DND-41 (cell line): ENCODE data around the gene DNAH17.

Experiments
- ATAC-seq: fragments of 200-7000 bp; cut with Tn5 transposase; 3 replicates; pipeline ENCODE4 v1.9.1; 2021; ENCODE audit warnings: low read depth; ENCODE audit not compliant: insufficient read depth
- DNase-seq: peaks from one replicate; pipeline ENCODE4 v3.0.0-alpha.2; 2020
- H2AFZ ChIP-seq: 2 replicates; pipeline ENCODE4 v1.6.0; 2012; ENCODE audit warnings: low read depth, low read length
- H3K27ac ChIP-seq: 2 replicates; pipeline ENCODE4 v1.5.1; 2012; ENCODE audit warnings: low read length, inconsistent platforms
- H3K27me3 ChIP-seq: fragments of 200-600 bp; sonication (generic); 2 replicates; pipeline ENCODE4 v1.6.0; 2012; ENCODE audit warnings: low read length, mild to moderate bottlenecking, inconsistent platforms; ENCODE audit not compliant: insufficient read depth, poor library complexity
- H3K36me3 ChIP-seq: 2 replicates; pipeline ENCODE4 v1.5.1; 2012; ENCODE audit warnings: low read length, inconsistent platforms; ENCODE audit not compliant: insufficient read depth
- H3K4me1 ChIP-seq: 2 replicates; pipeline ENCODE4 v1.5.1; 2012; ENCODE audit warnings: mild to moderate bottlenecking, low read length; ENCODE audit not compliant: insufficient read depth
- H3K4me2 ChIP-seq: 2 replicates; pipeline ENCODE4 v1.6.0; 2012; ENCODE audit warnings: mild to moderate bottlenecking, moderate library complexity, low read length, inconsistent platforms; ENCODE audit not compliant: insufficient read depth
- H3K4me3 ChIP-seq, 2 experiments: fragments of 200-600 bp in 1 of 2; shearing (Covaris generic) in 1 of 2; 2 replicates each; pipeline ENCODE4 v1.5.1; 2012 to 2016; ENCODE audit warnings: inconsistent platforms in 2 of 2, low read length in 2 of 2, mild to moderate bottlenecking in 2 of 2, low read depth in 1 of 2, moderate library complexity in 1 of 2
- H3K79me2 ChIP-seq: 2 replicates; pipeline ENCODE4 v1.6.0; 2012; ENCODE audit warnings: low read length, inconsistent platforms; ENCODE audit not compliant: insufficient read depth
- H3K9ac ChIP-seq: 2 replicates; pipeline ENCODE4 v1.6.0; 2012; ENCODE audit warnings: low read depth, mild to moderate bottlenecking, inconsistent platforms, low read length, moderate library complexity
- H3K9me3 ChIP-seq: 2 replicates; pipeline ENCODE4 v1.5.1; 2012; ENCODE audit warnings: low read length, moderate library complexity, mild to moderate bottlenecking, inconsistent platforms; ENCODE audit not compliant: insufficient read depth, severe bottlenecking
- H4K20me1 ChIP-seq: 2 replicates; pipeline ENCODE4 v1.6.0; 2012; ENCODE audit warnings: low read length; ENCODE audit not compliant: insufficient read depth
- CTCF ChIP-seq: IDR thresholded peaks from 2 replicates; pipeline ENCODE4 v1.5.1; 2012; ENCODE audit warnings: borderline replicate concordance, low read length, moderate library complexity, mild to moderate bottlenecking; ENCODE audit not compliant: poor library complexity, severe bottlenecking; ENCODE audit errors: extremely low read depth
- EZH2 ChIP-seq: IDR thresholded peaks from 3 replicates; pipeline ENCODE4 v1.6.1; 2012; ENCODE audit warnings: borderline replicate concordance, low read depth, mild to moderate bottlenecking, moderate library complexity, low read length, inconsistent platforms; ENCODE audit not compliant: severe bottlenecking

Gene DNAH17

GRCh38 chr17:78422872-78423588 is 154.2 kb downstream of the DNAH17 start:
- Histone ChIP-seq H3K9ac (no peak overlapping the region), H3K4me2 (no peak overlapping the region), H3K36me3 (peaks cover 90% of the 10 kb centered on the region), H3K79me2 (no peaks in the 10 kb centered on the region), H3K9me3 (no peaks in the 10 kb centered on the region), H3K27me3 (no peaks in the 10 kb centered on the region), H4K20me1 (peaks cover 28% of the 10 kb centered on the region), H2AFZ (no peak overlapping the region), H3K4me1 (no peaks in the 10 kb centered on the region), H3K27ac (no peak overlapping the region), H3K4me3 (no peak overlapping the region)
- DNase-seq = no peak
- ATAC-seq = no peak
- TF ChIP-seq EZH2 = no peak
- TF ChIP-seq CTCF = no peak

GRCh38 chr17:78422267-78422605 is 155.0 kb downstream of the DNAH17 start:
- Histone ChIP-seq H2AFZ (no peak overlapping the region), H3K27me3 (no peaks in the 10 kb centered on the region), H3K4me1 (no peaks in the 10 kb centered on the region), H3K79me2 (no peaks in the 10 kb centered on the region), H3K27ac (no peak overlapping the region), H3K36me3 (peaks cover 91% of the 10 kb centered on the region), H3K9me3 (no peaks in the 10 kb centered on the region), H3K4me3 (no peak overlapping the region), H3K9ac (no peak overlapping the region), H4K20me1 (peaks cover 28% of the 10 kb centered on the region), H3K4me2 (no peak overlapping the region)
- TF ChIP-seq EZH2 (no peak), CTCF (no peak)
- DNase-seq (no peak), ATAC-seq (no peak)

- DNase-seq (peak; percentile 59), ATAC-seq (peak; percentile 74)
- Histone ChIP-seq H3K4me3 (no peak overlapping the region), H3K9ac (no peak overlapping the region), H3K27ac (no peak overlapping the region), H3K4me1 (no peaks in the 10 kb centered on the region), H3K9me3 (no peaks in the 10 kb centered on the region), H3K27me3 (no peaks in the 10 kb centered on the region), H3K36me3 (peaks cover 90% of the 10 kb centered on the region), H2AFZ (no peak overlapping the region), H3K4me2 (no peak overlapping the region), H3K79me2 (no peaks in the 10 kb centered on the region), H4K20me1 (peaks cover 28% of the 10 kb centered on the region)
- TF ChIP-seq EZH2 (no peak), CTCF (peak; percentile 97)
These were observed 155.5 kb downstream of the DNAH17 start for GRCh38 chr17:78421534-78422266.
